NCI-H1694 treated with DMSO at 0.1 percent for 48 hours (cell line): ENCODE results near the gene PPM1H.

Experiments used
- DNase-seq: peaks from one replicate; lab custom pipeline; 2025; lab: John Stamatoyannopoulos, UW

Gene PPM1H

GRCh38 chr12:62713723-62714122, 221.2 kb downstream of the PPM1H start:
- DNase-seq = no peak

GRCh38 chr12:62712681-62713573, 222.0 kb downstream of the PPM1H start:
- no peak for DNase-seq

DNA sequence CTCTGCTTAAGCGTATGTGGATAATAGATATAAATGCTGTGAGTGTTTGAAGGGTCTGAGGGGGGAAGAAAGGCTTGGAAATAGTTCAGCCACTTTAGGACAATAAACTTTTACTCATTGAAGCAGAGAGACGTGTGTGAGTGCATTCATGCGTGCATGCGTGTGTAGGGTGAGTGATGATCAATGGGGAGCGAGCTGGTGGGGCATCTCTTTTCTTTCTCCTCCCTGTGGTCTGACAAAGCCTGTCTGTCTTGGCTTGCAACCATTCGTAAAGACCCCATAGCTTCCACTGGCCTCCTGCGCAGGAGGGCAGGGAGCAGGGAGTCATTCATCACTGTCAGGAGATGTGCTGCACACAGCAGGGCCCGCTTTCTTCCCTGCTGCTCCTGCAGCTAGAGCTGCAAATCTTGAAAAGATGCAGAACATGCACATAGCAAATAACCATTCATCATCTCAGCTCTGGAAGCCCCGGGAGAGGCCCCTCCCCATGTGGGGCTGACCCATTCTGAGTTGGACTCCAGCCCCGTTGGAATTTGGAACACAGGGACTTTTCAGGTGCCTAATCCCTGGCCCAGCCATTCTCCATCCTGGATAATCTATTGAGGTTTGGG, 223.2 kb downstream of the PPM1H start:
- DNase-seq = no peak

DNA sequence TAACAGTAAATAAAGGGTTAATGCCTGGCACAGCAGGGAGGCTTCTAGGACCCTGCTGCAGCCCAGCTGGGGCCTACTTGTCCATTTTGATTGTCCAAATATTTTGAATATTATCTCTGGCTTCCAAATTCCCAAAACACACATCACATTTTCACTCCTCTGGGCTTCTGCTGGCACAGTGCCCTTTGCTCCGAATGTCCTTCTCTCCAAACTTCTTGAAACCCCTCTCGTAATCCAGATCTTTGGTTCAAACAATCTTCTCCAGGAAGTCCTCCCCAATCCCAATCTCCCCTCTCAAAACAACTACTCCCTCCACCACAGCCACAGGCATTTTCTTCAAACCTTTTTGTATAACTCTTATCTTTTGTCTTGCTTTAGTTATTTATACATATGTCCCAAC, 225.6 kb downstream of the PPM1H start:
- no peak for DNase-seq

GRCh38 chr12:62707939-62708338, 227.0 kb downstream of the PPM1H start:
- DNase-seq = no peak

DNA sequence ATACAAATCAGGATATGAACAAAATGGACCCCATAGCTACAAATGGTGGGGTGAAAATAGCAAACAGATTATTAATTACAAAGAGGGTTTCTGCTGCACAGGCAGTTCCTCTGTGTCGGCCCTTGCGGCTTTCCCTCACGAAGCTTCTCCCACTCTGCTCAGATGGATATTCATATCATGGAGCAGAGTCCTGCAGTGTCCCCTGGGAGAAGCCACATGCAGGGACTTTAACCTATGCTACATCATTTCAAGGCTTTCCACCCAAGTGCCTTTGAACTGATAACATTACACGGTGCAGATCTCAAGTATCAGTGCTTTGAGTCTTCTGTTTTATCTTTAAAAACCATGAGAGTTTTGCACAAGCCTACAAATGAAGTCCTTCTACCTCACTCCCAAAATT, 229.1 kb downstream of the PPM1H start:
- DNase-seq = no peak

DNA sequence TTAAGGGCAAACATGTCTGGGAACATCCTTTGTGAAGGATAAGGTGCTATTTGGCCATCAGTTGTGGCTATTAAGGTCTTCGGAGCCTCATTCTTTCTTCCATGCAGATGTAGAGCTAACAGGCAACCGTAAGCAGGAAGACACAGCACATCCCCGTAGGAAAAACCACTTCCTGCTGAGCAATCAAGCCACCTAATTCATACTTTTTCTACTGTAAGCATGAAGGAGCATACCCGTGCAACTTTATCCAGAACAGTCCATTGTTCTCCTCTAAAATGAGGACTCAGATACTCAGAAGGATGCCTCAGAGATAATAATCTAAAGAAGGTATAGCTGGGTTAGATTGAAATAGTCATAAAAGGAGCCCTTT, 232.0 kb downstream of the PPM1H start:
- no peak for DNase-seq

DNA sequence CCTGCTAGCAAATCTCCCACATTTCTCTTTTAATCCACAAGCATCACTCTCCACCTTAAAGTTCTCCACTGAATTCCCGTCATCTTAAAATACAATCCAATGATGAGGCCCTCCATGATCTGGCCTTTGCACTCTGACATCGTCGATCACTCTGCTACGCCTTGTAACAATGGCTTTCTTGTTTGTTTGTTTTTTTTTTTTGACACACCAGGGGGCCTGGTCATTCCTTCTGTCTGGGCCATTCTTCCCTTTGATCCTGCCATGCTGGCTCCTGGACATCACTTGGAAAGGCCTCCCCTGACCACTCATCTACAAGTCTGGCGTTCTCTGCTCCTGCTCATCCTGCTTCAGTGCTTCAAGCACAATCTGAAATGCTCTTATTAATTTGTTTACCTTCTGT, 233.5 kb downstream of the PPM1H start:
- no peak for DNase-seq

GRCh38 chr12:62700091-62700880, 234.7 kb downstream of the PPM1H start:
- no peak for DNase-seq

DNA sequence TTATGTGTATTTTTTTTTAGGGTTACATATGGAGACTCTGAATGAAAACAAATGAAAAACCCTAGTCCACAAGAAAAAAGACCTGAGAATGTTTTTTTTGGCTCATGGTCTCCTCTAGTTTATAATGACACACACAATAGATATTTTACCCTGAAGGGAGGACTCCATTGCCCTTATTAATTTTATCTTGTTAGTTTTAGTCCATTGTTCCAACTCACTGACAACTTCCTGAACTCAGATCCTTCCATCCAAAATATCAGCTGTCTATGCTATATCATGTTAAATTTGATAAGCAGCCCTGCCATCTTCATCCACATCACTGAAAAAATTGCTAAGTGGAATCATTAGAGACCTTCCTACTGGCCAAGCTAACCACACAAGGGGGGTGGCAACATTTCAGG, 236.2 kb downstream of the PPM1H start:
- no peak for DNase-seq

DNA sequence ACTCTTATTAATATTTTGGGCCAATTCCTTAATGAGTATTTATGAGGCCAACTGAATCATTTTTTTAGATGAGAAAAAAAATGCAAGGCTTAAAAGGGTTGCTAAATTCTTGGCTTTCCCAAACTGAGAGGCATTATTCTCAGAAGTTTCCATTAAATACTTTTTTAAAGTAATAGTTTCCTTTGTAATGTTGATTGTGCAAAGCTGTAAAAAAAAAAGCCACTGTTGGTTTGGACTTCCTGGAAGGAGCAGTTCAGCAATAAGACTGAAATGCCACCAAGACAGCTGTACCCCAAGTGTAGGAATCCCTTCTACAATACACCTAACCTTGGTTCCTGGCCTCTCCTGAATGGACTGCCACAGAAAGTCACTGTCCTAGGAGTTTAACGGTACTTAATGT, 237.1 kb downstream of the PPM1H start:
- DNase-seq = no peak

DNA sequence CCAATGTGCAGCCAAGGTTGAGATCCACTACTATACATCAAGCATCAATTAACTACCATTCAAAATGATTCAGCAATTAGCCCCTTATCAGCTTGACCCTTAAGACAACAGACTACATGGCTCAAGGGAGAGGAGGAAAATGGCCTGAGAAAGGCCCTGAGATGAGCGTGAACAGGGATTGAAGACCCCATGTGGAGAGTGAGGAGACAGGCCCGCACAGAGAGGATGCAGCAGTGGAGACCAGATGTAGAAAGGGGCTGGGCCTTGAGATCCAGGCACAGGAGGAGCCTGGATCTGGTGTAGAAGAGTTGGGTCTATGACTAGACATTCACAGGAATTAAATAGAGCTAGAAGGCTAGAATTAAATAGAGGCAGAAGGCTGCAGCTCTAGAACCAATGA, 239.3 kb downstream of the PPM1H start:
- no peak for DNase-seq

GRCh38 chr12:62694632-62695031, 240.3 kb downstream of the PPM1H start:
- DNase-seq = no peak

GRCh38 chr12:62694116-62694515, 240.8 kb downstream of the PPM1H start:
- DNase-seq = no peak

DNA sequence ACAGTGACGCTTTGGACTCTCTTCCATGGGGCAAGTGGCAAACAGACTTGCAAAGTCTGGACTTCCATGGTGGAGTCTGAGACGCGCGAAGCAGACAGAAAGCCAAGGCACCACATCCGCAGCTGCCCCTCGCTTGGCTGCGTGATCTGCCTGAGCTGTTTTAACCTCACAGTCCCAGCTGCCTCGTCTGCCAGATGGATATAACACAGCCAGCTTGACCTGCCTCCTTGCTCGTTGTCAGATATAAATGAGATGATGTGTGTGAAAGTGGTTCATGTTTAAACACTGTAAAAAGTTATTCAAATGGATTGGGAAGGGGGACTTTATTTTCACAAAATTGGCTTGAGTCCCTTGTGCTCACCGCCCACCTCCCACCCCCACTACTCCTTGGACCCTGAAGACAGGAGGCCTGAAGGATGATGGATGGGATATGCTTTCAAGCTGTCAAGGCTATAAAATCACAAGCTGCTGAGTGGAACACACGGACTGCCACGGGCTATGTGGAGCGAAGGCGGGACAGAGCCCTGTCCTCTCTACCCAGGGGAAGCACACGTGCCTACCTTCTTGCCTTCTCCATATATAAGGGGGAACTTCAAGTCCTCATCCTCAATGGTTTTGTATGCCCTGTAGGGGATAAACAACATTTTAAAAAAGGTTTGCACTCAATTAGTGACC, 241.4 kb downstream of the PPM1H start:
- peak; percentile 53 for DNase-seq

- DNase-seq = no peak
Observed at GRCh38 chr12:62692884-62693283, 242.1 kb downstream of the PPM1H start.

DNA sequence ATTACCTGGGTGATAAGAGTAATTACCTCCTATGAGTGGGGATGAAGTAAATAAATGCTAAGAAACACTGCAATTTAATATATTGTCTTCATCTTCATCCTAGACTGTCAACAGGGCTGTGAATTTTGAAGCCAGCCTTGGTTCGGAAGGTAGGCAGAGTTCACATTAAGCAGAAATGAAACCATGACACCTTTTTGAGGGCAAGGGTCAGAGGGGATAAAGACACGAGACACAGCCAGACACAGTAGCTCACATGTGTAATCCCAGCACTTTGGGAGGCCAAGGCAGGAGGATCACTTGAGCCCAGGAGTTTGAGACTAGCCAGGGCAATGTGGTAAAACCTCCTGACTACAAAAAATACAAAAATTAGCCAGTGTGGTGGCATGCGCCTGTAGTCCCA, 243.6 kb downstream of the PPM1H start:
- no peak for DNase-seq

DNA sequence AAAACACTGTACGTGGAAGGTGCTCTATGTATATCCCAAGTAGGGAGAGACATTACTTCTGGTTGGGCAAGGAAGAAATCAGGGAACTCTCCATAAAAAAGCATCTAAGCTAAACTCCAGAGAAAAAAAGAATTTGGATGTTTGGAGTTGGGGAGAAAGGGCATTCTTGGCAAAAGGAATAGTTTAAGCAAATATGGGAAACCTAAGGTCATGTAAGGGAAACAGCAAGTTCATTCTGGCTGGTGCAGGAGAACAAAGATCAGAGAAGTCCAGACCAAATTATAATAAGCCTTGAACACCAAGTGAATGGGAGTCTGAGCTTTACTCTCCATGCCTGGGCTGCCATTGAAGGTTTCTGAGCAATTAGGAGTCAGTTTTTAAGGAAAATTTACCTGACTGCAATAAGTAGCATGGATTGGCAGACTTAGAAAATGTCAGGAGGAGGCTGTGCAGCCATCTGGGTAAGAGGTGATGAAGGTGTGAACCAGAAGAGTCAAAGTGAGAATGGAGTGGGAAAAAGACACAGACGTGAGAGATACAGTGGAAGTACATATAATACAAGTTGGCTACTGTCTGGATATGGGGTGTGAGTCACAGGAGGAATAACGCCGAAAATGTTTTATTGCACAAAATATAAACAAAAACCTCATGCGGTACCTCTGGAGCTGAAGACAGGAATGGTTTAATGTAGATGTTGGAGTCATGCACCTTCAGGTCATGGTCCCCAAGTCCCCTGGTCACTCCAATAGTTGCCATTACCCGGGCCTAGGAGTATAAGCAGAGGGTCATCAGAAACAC, 245.7 kb downstream of the PPM1H start:
- no peak for DNase-seq

DNA sequence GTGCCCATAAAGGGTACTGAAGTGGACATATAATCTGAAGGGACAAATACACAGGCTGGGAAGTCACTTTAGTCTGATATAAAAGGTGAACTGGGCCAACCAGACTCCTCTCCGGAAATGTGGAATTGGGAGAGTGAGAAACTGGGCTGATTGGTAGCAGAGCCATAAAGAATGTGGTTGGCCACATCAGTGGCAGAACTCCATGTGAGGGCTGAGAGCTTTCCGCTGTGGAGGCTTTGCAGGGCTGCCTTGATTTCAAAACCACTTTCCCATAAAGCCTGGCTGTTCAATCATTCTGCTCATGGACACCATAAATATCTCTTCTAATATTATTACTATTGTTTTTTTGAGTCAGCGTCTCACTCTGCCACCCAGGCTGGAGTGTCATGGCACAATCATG, 248.0 kb downstream of the PPM1H start:
- DNase-seq = no peak

GRCh38 chr12:62684570-62685295, 250.2 kb downstream of the PPM1H start:
- no peak for DNase-seq
